RPMI8226 (cell line): Measurements from ENCODE around the gene TFEB.

Experiments used
- DNase-seq: peaks from one replicate; pipeline ENCODE4 v3.0.0-alpha.2; 2015

The TFEB gene

DNA sequence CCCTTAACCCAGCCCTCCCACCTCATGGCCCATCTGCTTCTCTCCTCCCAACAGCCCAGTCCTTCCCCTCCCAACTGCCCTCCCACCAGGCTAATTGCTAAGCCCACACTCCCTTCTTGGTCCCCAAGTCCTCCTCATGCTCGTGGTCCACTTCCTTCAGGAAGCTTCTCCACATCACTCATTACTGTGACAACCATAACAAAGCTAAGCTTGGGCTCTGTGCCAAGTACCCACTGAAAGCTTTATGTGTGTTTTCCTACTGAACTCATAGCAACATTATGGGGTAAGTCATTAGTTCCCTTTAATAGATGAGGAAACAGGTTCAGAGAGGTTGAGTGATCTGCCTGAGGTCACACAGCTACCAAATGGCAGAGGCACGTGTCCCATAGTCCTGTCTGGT is 28.1 kb upstream of the TFEB start:
- DNase-seq, result no peak

DNA sequence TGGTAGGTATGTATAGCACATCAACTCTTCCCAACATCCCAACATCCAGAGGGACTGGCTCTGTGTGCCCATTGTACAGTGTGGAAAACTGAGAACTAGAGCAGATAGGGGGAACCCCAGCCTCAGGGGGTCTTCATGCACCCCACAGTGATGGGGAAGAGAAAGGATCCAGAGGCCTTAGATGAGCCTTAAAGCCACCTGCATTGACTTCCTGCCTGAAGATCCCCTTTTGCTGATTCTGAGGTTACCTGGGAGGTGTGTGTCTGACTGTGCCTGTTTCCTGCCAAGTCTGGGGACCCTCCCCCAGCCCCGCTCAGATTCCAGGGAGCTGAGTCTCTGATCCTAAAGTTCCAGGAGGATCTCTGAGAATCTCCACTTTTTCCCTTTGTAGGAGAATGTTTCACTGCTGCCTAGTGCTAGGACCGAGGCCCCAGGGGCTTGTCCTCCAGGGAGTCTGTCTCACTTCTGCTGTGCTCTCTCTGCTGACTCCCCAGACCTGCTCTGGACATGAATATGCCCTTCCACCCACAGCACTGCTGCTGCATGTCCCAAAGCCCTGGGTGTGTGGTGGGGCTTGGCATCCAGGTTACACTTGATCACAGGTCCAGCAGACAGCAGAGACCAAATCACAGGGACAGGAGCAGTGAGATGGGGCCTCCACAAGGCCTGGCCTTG is 24.6 kb upstream of the TFEB start:
- no peak for DNase-seq

DNA sequence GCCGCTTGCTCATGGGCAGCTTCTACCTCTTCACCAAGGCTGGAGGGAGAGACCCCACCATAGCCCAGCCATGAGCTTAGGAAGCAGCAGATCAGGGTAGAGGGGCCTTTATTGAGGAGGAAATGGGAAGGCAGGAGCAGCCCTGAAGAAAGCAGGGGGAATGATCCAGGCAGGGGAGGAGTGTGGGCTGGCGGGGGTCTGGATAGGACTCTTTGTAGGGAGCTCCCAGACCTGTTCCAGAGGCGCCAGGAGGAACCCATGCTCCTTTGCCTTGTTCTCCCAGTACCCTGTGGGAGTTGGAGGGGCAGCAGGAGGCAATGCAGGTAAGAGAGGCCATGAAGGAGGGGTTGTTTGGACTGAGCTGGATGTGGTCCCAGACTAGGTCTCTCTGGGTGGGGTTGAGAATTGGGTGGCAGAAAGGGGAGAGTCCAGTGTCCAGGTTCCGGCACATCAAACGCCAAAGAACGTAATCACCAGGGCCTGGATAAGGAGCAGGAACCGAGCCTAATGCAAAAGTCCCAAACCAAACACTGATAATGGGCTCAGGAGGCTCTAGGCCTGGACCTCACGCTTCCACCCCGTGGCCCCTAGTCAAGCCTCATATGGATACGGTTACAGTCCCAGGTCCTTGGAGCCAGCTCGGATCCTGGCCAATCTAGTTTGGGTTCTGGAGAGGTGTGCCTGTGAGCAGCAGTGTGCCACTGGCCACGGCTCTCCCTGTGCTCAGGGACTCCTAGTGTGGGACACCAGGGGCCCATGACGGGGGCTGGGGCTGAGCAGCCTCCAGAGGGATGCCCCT is 23.9 kb upstream of the TFEB start:
- DNase-seq, result no peak

DNA sequence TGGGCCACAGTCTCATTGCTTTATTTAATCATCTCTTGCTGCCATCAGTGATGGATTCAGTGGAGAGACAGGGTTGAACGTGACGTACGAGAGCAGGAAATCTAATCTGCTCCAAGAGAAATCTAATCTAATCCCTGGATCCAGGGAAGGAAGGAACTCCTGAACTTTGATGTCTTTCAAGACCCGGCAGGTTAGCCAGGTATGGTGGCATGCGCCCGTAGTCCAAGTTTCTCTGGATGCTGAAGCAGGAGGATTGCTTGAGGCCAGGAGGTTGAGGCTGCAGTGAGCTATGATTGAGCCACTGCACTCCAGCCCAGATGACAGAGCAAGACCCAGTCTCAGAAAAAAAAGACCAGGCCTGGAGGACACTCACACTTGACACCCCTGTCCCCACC is 23.2 kb upstream of the TFEB start:
- no peak for DNase-seq

DNA sequence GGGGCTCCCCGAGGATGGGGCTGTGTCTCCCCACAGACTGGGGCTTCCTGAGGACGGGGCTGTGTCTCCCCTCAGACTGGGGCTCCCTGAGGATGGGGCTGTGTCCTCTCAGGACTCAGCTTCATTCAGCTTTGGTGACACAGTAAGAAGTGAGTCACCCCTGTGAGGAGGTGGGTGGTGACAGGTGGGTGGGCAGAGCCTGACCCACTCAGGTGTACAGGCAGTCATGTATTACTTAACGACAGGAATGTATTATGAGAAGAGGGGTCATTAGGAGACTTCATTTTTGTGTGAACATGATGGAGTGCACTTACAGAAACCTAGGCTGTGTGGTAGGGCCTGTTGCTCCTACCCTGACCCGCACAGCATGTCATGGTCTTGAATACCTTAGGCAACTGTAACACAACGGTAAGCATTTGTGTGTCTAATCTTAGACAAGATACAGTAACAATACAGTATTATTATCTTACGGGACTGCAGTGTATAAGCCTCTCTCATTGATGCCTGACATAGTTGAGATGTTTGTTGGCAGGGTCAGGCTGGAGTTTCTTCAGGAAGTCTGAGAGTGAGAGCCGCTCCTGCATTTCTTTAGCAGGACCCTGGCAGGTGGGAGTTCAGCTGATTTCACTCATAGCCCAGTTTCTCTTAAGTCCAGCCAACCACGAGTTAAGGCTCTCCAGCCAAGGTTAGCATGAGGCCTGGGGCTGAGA is 22.7 kb upstream of the TFEB start:
- no peak for DNase-seq

DNA sequence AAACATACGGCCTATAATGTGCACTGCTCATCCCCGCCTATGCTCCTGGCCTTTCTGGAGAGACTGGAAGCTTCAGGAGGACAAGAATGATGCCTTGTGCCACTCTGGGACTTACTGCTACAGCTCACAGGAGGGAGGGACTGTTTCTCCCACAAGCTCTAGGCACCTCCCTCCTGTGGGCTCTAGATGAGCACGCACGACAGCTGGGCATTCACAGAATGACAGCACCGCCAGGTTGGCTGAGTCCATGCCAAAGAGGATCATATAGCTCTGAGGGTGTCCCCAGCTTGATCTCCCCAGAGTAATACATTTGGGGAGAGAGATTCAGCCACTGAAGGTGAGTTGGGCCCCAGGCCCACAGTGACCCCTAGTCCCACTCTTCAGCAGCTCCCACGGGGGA is 21.9 kb upstream of the TFEB start:
- DNase-seq, result no peak

DNA sequence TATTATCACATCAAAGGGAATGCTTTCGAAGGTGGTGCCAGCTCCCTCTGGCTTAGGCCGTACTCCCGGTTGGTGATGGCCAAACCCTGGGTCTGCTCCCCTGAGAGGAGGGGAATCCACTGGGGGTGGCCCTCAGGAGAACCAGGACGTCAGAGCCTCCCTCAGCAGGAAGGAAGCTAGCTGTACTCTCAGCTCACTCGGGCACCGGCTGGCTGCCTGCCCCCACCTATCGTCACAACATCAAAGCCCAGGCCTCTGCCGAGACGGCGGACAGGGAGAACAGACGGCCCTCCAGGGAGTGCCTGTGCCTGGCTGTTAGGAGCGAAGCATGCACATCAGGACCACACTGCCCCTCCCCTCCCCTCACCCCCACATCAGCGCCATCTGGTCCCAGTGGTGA is 20.9 kb upstream of the TFEB start:
- no peak for DNase-seq

DNA sequence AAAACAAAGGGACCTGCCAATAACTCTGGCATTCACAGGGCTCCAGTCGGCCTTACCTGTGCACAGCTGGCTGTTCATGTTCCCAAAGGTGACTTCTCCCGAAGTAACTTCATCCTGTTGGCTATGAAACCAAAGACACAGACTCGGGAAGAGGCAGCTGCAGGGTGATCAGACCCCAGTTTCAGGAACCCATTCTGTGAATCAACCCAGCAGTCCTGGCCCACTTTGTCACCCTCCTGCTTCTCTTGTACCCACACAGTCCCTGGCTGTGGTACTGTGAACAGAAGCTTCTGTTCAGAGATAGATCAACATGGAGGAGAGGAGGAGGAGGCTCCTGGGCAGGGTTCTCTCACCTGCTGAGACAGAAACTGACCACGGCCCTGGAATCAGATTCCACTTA is 20.5 kb upstream of the TFEB start:
- DNase-seq, result no peak

DNA sequence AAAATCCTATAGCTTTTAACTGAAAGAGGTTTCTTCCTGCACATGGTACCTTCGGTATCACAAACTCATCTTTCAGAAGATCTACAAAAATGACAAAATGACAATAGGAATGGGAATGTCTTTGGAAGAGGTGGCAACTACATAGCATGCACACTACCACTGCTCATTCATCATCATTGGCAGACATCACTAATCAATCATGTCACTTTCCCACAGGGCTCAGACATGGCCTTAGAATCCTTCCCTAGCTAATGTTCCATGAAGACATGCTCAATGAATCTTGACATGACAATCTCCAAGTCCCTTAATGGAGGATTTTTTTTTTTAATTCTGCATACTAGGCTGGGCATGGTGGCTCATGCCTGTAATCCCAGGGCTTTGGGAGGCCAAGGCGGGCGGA is 15.0 kb upstream of the TFEB start:
- DNase-seq, result no peak

DNA sequence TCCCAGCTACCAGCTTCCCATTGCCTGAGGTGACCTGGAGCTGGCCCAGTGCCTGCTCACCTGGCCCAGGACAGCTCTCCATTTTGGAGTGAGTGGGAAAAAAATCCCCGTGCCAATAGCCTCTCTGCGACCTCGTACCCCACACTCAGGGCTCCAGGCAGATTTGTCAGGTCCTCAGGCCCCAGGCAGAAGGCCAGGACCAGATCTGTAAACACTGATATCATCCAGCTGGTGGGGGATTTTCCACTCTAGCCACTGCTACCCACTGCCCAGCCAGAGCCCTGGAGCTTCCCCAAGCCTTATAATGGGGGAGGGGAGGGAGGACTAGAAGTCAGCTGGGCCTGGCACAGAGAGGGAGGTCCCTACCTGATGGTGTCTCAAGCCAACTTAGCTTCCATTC is 13.1 kb upstream of the TFEB start:
- DNase-seq, result no peak

DNA sequence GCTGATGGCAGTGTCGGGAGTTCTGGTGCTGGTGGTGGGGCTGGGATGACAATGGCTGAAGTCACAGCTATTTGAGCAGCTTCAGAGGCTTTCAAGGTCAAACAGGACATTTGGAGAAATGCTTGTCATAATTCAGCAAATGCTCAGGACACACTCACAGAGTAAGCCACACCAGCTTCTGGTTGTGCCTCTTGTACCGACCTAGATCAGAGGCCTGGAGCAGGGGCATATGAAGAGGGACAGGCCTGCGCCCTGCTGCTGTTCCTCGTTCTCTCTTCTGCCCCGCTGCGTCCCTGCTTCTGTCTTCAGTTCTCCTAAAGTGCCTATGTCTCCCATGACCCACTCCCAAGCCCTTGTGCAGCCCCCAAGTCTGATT is 12.7 kb upstream of the TFEB start:
- no peak for DNase-seq

DNA sequence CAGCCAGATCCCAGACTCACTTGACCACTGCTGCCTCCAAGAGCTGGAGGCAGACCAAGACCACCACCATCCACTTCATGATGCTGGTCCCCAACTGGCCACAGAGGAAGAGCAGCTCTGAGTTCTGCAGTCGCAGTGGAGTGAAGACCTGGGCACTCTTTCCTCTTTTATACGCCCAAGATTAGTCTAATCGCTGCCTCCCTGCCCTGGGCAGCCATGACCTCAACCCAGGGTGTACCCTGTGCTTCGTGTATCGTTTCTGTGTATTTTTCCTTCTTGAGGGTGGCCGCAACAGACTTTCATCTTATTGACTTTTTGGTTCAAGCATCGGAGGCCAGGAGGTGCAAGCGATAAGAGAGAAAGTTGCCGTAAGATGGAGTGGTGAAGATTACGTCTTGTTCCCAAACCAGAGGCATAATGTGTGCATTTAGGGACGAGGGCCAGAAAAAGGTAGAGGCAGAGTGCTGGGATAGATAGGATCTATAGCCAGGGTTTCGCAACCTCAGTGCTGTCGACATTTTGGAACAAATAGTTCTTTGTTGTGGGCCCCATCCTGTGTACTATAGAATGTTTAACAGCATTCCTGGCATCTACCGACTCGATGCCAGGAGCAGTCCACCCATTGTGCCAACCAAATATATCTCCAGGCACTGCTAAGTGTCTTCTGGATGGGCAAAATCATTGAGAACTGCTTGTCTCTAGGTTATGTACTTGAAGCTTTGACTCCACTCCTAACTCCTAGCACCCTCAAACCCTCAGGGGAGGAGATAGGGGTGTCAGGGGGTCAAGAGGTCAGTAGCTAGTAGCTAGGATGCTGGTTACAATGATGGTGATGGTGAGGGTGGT is 12.1 kb upstream of the TFEB start, which contains the start of gene PGC:
Gene PGC, minus strand, starts transcription at position 142 of the 846 bp plus-strand sequence. Its CDS starts 63 bp downstream, at position 79.
- no peak for DNase-seq

DNA sequence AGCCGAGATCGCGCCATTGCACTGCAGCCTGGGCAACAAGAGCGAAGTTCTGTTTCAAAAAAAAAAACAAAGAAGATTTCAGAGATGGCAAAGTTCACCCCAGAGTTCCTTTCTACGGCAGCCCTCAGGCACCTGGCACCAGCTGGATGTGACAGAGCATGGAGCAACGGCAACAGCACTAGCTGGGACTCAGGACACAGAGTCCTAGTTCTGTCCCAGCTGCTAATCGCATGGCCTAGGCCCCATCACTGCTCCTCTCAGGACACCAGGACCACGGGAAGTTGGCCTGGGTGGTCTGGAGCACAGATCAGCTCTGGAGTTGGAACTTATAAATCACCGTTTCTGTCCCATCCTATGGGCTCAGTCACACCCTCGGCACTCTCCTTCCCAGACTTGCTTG is 10.7 kb upstream of the TFEB start:
- no peak for DNase-seq

DNA sequence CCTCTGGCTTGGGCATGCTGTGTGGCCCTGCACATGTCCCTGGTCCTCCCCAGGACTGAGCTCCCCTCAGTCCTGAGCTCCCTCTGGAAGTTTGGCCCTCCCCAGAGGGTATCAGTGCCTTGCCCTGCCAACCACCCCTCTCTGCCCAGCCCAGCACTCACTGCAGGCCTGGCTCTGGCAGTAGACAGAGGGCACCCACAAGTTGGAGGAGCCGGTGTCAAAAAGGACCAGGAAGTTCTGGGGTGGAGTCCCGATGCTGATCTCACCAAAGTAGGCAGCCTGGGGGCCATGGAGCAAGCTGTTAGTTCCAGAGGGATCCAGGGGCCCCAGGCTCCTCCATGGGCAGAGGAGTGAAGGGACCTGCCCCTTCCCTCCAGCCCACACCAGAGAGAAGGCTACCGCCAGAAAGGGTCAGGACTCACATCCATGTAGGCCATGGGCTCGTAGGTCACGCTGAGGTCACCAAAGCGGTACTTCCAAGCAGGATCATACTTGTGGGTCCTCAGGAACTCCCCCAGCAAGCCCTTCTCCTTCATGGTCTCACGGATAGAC is 8.9 kb upstream of the TFEB start:
- no peak for DNase-seq

DNA sequence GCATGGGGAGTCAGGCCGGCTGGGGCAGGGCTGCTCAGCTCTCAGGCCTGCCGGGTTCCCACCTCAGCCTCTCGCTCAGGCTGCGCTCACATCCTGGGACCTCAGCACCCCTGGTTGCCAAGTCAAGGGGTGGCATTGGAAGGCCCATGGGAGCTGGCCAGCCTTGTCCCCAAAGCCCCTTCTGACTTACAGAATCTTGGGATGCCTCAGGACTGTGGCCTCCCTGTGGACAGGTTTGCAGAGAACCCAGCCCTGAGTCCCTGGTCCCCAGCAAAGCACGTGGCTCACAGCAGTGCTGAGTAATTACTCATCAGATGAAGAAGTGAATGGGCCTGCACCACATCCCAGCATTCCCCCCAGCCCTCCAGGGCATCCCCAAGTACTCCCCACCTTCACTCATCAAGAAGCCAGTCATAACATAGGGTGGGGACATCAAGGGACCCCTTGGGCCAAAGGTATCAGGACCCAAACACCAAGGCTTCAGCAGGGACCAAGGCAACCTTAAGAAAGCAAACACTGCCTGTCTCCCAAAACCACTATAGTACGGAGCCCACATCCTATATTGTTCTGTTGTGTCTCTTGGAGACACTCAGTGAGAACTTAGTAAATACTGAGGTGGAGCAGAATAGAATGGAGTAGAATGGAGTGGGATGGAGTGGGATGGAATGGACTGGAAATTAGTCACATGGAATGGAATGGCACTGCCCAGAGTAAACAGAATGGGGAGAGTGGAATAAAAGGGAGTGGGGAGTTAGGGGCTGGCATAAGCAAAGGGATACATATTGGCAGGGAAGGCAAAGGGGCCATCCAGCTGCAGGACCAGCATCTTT is 8.2 kb upstream of the TFEB start:
- no peak for DNase-seq

DNA sequence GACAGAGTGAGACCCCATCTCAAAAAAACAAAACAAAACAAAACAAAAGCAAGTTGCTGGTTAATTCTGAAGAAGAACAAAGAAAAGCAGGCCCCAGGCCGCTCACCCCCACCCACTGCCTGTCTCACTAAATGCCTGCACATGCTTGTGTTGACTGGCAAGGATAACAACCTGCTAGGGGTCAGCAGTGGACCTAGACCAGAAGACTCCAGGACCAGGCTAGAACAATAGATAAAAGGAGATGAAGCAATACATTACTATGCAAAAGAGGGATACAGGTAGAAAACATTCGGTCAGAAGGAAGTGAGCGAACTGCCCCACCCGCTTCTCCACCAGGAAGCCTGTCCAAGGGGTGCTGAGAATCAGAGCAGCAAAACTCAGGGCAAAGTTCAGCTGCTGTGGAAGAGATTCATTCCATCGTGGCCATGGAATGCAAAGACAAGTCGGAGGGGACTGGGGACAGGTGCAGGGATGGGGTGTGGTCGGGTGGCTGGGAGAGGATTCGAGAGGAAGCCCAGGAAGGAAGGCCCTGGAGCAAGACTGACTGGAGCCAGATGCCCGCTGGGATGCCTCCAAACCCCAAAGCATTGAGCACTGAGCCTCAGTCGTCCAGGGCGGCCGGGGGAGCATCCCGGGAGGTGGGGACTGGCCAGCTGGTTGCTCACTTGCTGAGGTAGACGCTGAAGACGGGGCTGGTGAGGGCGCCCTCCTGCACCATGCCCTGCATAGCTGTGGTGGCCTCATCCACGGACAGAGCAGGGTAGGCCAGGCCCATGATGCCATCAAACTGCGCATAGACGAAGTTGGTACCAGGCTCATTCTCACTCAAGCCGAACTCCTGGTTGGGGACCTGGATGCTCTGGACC is 6.5 kb upstream of the TFEB start:
- DNase-seq, result no peak

DNA sequence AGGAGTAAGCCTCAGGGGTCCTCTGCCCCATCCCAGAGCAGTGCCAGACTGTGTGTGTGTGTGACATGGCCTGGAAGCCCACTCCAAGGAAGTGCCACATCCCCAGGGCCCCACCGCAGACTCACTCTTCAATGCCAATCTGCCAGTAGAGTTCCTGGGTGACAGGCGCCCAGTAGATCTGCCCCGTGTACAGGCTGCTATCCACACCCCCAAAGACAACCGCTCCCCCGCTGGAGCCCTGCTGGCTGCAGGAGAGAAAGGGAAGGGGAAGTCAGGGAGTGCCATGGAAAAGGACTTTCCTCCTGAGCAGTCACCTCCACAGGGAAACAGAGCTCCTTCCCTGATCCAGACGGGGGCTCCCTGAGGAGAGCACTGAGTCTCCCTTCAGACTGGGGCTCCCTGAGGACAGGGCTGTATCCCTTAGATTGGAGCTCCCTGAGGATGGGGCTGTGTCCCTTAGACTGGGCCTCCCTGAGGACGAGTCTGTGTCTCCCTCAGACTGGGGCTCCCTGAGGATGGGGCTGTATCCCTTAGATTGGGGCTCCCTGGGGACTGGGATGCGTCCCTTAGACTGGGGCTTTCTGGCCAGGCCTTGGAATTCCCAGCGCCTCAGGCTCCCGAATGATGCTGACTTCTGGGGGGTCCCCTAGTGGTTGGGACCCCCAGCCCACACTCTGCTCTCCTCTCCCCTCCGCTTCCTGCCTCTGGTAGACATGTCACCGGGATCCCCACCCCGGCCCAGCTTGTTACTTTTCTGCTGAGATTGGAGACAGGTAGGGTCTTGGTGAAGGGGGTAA is 5.2 kb upstream of the TFEB start:
- DNase-seq, result no peak

DNA sequence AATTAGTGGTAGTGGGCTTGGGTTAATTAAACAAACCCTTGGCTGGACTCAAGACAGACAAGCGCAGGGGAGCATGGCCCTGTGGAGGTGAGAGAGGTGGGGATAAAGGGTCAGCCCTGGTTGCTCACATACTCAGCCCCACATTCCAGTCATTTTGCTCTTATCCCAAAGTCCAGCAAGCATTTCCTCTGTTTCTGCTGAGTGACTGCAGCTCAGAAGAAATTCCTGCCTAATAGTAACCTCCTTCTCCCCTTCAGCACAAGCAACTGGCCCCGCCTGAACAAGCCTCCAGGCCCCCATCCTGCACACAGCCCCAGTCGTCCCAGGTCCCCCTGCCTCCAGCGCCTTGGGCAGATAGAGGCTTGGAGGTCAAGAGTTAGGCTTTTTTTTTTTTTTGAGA is 3.6 kb upstream of the TFEB start:
- DNase-seq, result no peak

DNA sequence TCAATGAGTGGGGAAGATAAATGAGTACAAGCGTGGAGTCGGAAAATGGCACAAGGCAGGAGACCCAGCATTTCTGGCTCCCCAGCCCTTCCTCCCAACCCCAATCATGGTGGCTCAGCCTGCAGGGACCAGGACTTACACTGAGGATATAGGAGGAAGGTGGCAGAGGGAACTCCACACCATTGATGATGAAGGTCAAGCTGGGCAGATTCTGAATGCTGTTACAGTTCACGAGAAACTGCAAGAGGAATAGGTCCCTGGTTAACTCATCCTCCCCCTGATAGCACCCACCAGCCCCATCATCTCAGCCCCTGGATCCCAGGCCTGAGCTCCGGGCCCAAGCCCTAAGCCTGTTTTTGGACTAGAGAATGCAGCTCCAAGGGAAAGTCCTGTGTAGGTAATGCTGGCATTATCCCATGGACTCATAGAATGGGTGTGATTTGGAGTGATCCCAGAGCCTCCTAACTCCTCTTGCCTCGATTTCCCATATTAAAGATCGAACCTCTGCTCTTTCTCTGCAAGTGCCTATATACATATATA is 2.3 kb upstream of the TFEB start:
- DNase-seq, result no peak
